HCT116 (cell line): ENCODE results near the gene CORO2B. TPM values are rescaled to one million over a fixed set of nuclear protein-coding genes. Genes with fewer than 3 reads are reported as not detected.
"Not testable (repeated sequence)": the region's sequence is repeated elsewhere in the genome, so short reads cannot be mapped to it uniquely, and the experiment has no call there.

Source experiments
- ATAC-seq: fragments of 200-7000 bp; cut with Tn5 transposase; 2 replicates; pipeline ENCODE4 v1.9.1; 2020; ENCODE audit warnings: mild to moderate bottlenecking, moderate library complexity
- BruUV-seq: library from RNA; stranded (reverse); fragments of 400-500 nt; replicated peaks from 2 replicates; lab custom pipeline; 2021; lab: Mats Ljungman, UMichigan
- CTCF ChIA-PET: fragments of 300-600 bp; sonication (Branson Sonifier 250); formaldehyde crosslinking; loops from one replicate; lab custom pipeline; 2021; ENCODE audit warnings: antibody characterized with exemption; lab: Charles Lee
- POLR2A ChIA-PET: fragments of 300-600, 350-600 bp; sonication (Branson Sonifier 250); formaldehyde crosslinking; loops from one replicate; lab custom pipeline; 2021; ENCODE audit warnings: antibody characterized with exemption; lab: Charles Lee
- RAD21 ChIA-PET, 2 experiments: fragments of 300-600 bp; sonication (Branson Sonifier 250); formaldehyde crosslinking; loops; one replicate each; lab custom pipeline; 2023; ENCODE audit warnings: low total read pairs in 2 of 2; ENCODE audit not compliant: uncharacterized antibody in 2 of 2, unreplicated experiment in 2 of 2, low non-redundant PET in 1 of 2; lab: Charles Lee
- DNase-seq: peaks from one replicate; pipeline ENCODE4 v3.0.0-alpha.2; 2010; ENCODE audit warnings: low read depth, low spot score
- H2AFZ ChIP-seq: fragments of 200-600 bp; shearing (Covaris generic), sonication (generic); 2 replicates; pipeline ENCODE4 v1.6.1; 2017; ENCODE audit warnings: low read depth, mixed run types, mixed read lengths, antibody characterized with exemption, low read length; ENCODE audit not compliant: poor library complexity, severe bottlenecking
- H3K27ac ChIP-seq: 2 replicates; pipeline ENCODE4 v1.5.1; 2012; ENCODE audit warnings: low read depth, low read length
- H3K27me3 ChIP-seq: fragments of 200-600 bp; sonication (generic); 2 replicates; pipeline ENCODE4 v1.6.1; 2016; ENCODE audit warnings: mixed run types, low read length, mixed read lengths; ENCODE audit not compliant: insufficient read depth
- H3K36me3 ChIP-seq, 2 experiments: fragments of 200-500 bp in 1 of 2; fragments of 200-600 bp in 1 of 2; sonication (Bioruptor generic) in 1 of 2; sonication (generic) in 1 of 2; 2 replicates each; pipeline versions ENCODE4 v1.5.1 to v1.6.1; 2014 to 2016; ENCODE audit warnings: low read length in 2 of 2, inconsistent platforms in 1 of 2, mixed read lengths in 1 of 2, mixed run types in 1 of 2; ENCODE audit not compliant: insufficient read depth in 2 of 2, control insufficient read depth in 1 of 2
- H3K4me1 ChIP-seq, 2 experiments: fragments of 200-600 bp in 1 of 2; sonication (generic) in 1 of 2; 2 replicates each; pipeline versions ENCODE4 v1.5.1 to v1.6.1; 2012 to 2017; ENCODE audit warnings: low read length in 2 of 2, inconsistent platforms in 1 of 2, mild to moderate bottlenecking in 1 of 2, mixed read lengths in 1 of 2, mixed run types in 1 of 2, moderate library complexity in 1 of 2; ENCODE audit not compliant: insufficient read depth in 2 of 2, control insufficient read depth in 1 of 2
- H3K4me2 ChIP-seq: fragments of 200-600 bp; sonication (generic); 2 replicates; pipeline ENCODE4 v1.6.1; 2017; ENCODE audit warnings: mixed run types, low read length, mixed read lengths
- H3K4me3 ChIP-seq, 2 experiments: fragments of 200-600 bp in 1 of 2; sonication (generic) in 1 of 2; replicated peaks in 1 of 2; 2 replicates each; pipeline ENCODE4 v1.5.1; 2011 to 2016; ENCODE audit warnings: low read length in 2 of 2, control low read depth in 1 of 2, low read depth in 1 of 2, mild to moderate bottlenecking in 1 of 2, mixed read lengths in 1 of 2, mixed run types in 1 of 2
- H3K79me2 ChIP-seq: fragments of 200-600 bp; sonication (generic); 2 replicates; pipeline ENCODE4 v1.6.1; 2017; ENCODE audit warnings: mild to moderate bottlenecking, mixed run types, low read length, moderate library complexity, mixed read lengths; ENCODE audit not compliant: insufficient read depth
- H3K9ac ChIP-seq: fragments of 200-600 bp; sonication (generic); 2 replicates; pipeline ENCODE4 v1.6.1; 2016; ENCODE audit warnings: low read length, mixed read lengths
- H3K9me2 ChIP-seq: fragments of 200-600 bp; sonication (generic), shearing (Covaris generic); 2 replicates; pipeline ENCODE4 v1.6.1; 2017; ENCODE audit warnings: mixed run types, mild to moderate bottlenecking, moderate library complexity; ENCODE audit not compliant: insufficient read depth
- H3K9me3 ChIP-seq, 2 experiments: fragments of 200-500 bp in 1 of 2; fragments of 200-600 bp in 1 of 2; sonication (Bioruptor generic) in 1 of 2; sonication (generic) in 1 of 2; 2 replicates each; pipeline ENCODE4 v1.6.1; 2014 to 2017; ENCODE audit warnings: low read length in 2 of 2, mixed read lengths in 2 of 2, inconsistent platforms in 1 of 2, low read depth in 1 of 2, mild to moderate bottlenecking in 1 of 2, mixed run types in 1 of 2, moderate library complexity in 1 of 2; ENCODE audit not compliant: control insufficient read depth in 1 of 2, insufficient read depth in 1 of 2
- H4K20me1 ChIP-seq: fragments of 200-600 bp; sonication (generic), shearing (Covaris generic); 2 replicates; pipeline ENCODE4 v1.6.1; 2017; ENCODE audit warnings: mixed run types, mild to moderate bottlenecking, moderate library complexity; ENCODE audit not compliant: insufficient read depth
- ELF1 ChIP-seq: IDR thresholded peaks from 2 replicates; pipeline ENCODE4 v1.6.1; 2012; ENCODE audit warnings: low read depth, borderline replicate concordance
- MAX ChIP-seq: IDR thresholded peaks from 2 replicates; pipeline ENCODE4 v1.6.1; 2012
- RAD21 ChIP-seq: IDR thresholded peaks from 2 replicates; pipeline ENCODE4 v1.6.1; 2012; ENCODE audit warnings: low read depth, mild to moderate bottlenecking
- SP1 ChIP-seq: IDR thresholded peaks from 2 replicates; pipeline ENCODE4 v1.6.1; 2012; ENCODE audit warnings: low read depth
- SRF ChIP-seq: IDR thresholded peaks from 2 replicates; pipeline ENCODE4 v1.6.1; 2012; ENCODE audit warnings: low read depth
- YY1 ChIP-seq: IDR thresholded peaks from 2 replicates; pipeline ENCODE4 v1.6.1; 2011; ENCODE audit warnings: low read length, low read depth, moderate library complexity, mild to moderate bottlenecking; ENCODE audit not compliant: insufficient replicate concordance; ENCODE audit errors: extremely low read depth
- ZNF274 ChIP-seq: fragments of 200-500 bp; sonication (Bioruptor generic); IDR thresholded peaks from 2 replicates; pipeline ENCODE4 v1.6.1; 2014; ENCODE audit warnings: mild to moderate bottlenecking, low read depth, low read length, inconsistent platforms
- intact Hi-C: fragments of 100-400 bp; cut with micrococcal nuclease; formaldehyde crosslinking; loops from 2 replicates; pipeline ENCODE4 v1.10.0; 2022
- total RNA-seq: library from RNA; stranded (reverse); gene quantifications from one replicate; pipeline ENCODE4 v1.2.1, GENCODE V29; 2021; ENCODE audit not compliant: unreplicated experiment

CORO2B gene
- total RNA-seq, 1 experiment from 2014 or later, result 2.8 TPM

DNA sequence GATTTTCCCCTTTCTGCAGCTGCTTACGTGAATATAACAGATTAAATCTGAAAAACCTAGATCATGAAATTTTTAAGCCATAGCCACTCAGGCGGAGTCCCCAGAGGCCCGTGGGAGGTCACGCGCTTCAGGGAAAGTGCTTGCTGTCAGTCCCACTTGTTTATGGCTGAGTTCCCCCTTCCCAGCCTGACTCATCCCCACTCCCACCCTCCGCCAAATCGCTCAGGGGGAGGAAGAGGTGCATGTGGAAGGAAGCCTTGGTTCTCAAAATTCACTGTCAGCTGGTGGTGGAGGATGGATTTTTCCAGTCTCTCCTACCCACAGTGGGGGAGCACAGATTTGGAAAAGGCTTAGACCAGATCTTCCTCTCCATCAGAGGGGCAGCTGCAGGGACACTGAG lies 67.4 kb downstream of the CORO2B start:
- H3K9ac ChIP-seq, result no peak overlapping the region
- no peak overlapping the region for H3K4me3 ChIP-seq
- DNase-seq, result no peak
- H3K79me2 ChIP-seq, result no peaks in the 10 kb centered on the region
- peaks cover 7 to 37% of the 10 kb centered on the region in 2 experiments; a peak in 3 of 4 replicates for H3K4me1 ChIP-seq
- H3K27me3 ChIP-seq, result no peaks in the 10 kb centered on the region
- H2AFZ ChIP-seq, result no peak overlapping the region
- BruUV-seq, result no TSS peak
- H3K4me2 ChIP-seq, result no peak overlapping the region
- ATAC-seq, result no peak
- ChIA-PET POLR2A (no interaction called here), RAD21 (no interaction called here), CTCF (interaction anchor here (1.4 kb wide), 1 partner anchor 96 kb away, joined by 3 read pairs; no protein-coding TSS in a partner anchor)
- no peaks in the 10 kb centered on the region for H4K20me1 ChIP-seq
- intact Hi-C loops, result no loop called here
- H3K27ac ChIP-seq, result no peak overlapping the region
- no peaks in the 10 kb centered on the region for H3K36me3 ChIP-seq
- no peaks in the 10 kb centered on the region for H3K9me3 ChIP-seq
- no peak for TF ChIP-seq MAX
- TF ChIP-seq ELF1, result no peak
- no peak for TF ChIP-seq SRF
- no peak for TF ChIP-seq SP1
- H3K9me2 ChIP-seq, result no peaks in the 10 kb centered on the region

GRCh38 chr15:68646696-68647095 lies 67.9 kb downstream of the CORO2B start:
- Histone ChIP-seq H3K36me3 (no peaks in the 10 kb centered on the region), H3K79me2 (no peaks in the 10 kb centered on the region), H3K27me3 (no peaks in the 10 kb centered on the region), H3K9ac (no peak overlapping the region), H3K4me1 (peaks cover 7 to 38% of the 10 kb centered on the region in 2 experiments; a peak in 3 of 4 replicates), H3K27ac (no peak overlapping the region), H3K9me3 (no peaks in the 10 kb centered on the region), H2AFZ (no peak overlapping the region), H3K4me3 (no peak overlapping the region), H3K9me2 (no peaks in the 10 kb centered on the region), H3K4me2 (no peak overlapping the region), H4K20me1 (no peaks in the 10 kb centered on the region)
- CTCF ChIA-PET, result no interaction called here
- RAD21 ChIA-PET, result no interaction called here
- DNase-seq (no peak), ATAC-seq (no peak)
- no TSS peak for BruUV-seq
- no peak for TF ChIP-seq YY1
- no peak for TF ChIP-seq RAD21
- no peak for TF ChIP-seq ZNF274
- intact Hi-C loops, result no loop called here
- POLR2A ChIA-PET, result no interaction called here

GRCh38 chr15:68647361-68647760 lies 68.6 kb downstream of the CORO2B start:
- H3K27ac ChIP-seq, H4K20me1 ChIP-seq, H2AFZ ChIP-seq, ATAC-seq, H3K9me2 ChIP-seq, BruUV-seq, H3K27me3 ChIP-seq, DNase-seq, H3K9ac ChIP-seq, H3K4me2 ChIP-seq, H3K79me2 ChIP-seq, CTCF ChIA-PET, H3K4me3 ChIP-seq, RAD21 ChIA-PET, POLR2A ChIA-PET, H3K36me3 ChIP-seq, intact Hi-C loops, H3K9me3 ChIP-seq: not testable (repeated sequence)
- peaks cover 7 to 32% of the 10 kb centered on the region in 2 experiments; a peak in 3 of 4 replicates for H3K4me1 ChIP-seq
